ENCODE data around the gene TRIL.

TRIL gene

GRCh38 chr7:28973591-28973990 lies 15.5 kb upstream of the TRIL start:
- H3K4me3 ChIP-seq (ENCODE audit: low read length): no peak overlapping the region
- H3K9me3 ChIP-seq (ENCODE audit: low read length): peaks cover 16% of the 10 kb centered on the region
- no peaks in the 10 kb centered on the region for H3K27me3 ChIP-seq (ENCODE audit: insufficient read depth, low read length)
- H3K4me1 ChIP-seq (ENCODE audit: insufficient read depth, low read length): no peaks in the 10 kb centered on the region
- no peak overlapping the region for H2AFZ ChIP-seq (ENCODE audit: low read depth, low read length)
- no peaks in the 10 kb centered on the region for H3K36me3 ChIP-seq (ENCODE audit: insufficient read depth, low read length)

DNA sequence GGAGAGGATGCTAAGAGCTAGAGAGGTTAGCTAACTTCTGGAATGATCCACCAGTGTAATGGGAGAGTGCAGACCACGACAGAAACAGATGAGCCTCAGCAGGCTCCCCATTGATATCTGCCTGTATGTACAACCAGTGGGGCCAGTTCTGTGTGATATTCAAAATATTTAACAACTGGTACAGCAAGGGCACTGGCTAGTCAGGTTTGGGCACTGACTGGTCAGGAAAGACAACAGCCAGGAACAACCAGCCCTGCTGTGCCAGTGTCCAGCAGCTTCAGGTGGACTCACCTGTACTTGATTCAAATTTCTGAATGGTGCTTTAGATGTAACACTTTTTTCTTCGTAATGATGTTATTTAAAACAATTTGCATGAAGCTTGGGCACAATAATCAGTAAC lies 5.9 kb upstream of the TRIL start:
- Histone ChIP-seq H3K4me1 (ENCODE audit: insufficient read depth, low read length) (no peaks in the 10 kb centered on the region), H2AFZ (ENCODE audit: low read depth, low read length) (no peak overlapping the region), H3K4me3 (ENCODE audit: low read length) (no peak overlapping the region), H3K9me3 (ENCODE audit: low read length) (peaks cover under 1% of the 10 kb centered on the region), H3K27me3 (ENCODE audit: insufficient read depth, low read length) (peaks cover 5% of the 10 kb centered on the region), H3K36me3 (ENCODE audit: insufficient read depth, low read length) (no peaks in the 10 kb centered on the region)

GRCh38 chr7:28961972-28962371 lies 3.8 kb upstream of the TRIL start:
- no peak overlapping the region for H3K4me3 ChIP-seq (ENCODE audit: low read length)
- H2AFZ ChIP-seq (ENCODE audit: low read depth, low read length): no peak overlapping the region
- H3K36me3 ChIP-seq (ENCODE audit: insufficient read depth, low read length): no peaks in the 10 kb centered on the region
- peaks cover 2% of the 10 kb centered on the region for H3K27me3 ChIP-seq (ENCODE audit: insufficient read depth, low read length)
- H3K9me3 ChIP-seq (ENCODE audit: low read length): peaks cover 13% of the 10 kb centered on the region
- no peaks in the 10 kb centered on the region for H3K4me1 ChIP-seq (ENCODE audit: insufficient read depth, low read length)

DNA sequence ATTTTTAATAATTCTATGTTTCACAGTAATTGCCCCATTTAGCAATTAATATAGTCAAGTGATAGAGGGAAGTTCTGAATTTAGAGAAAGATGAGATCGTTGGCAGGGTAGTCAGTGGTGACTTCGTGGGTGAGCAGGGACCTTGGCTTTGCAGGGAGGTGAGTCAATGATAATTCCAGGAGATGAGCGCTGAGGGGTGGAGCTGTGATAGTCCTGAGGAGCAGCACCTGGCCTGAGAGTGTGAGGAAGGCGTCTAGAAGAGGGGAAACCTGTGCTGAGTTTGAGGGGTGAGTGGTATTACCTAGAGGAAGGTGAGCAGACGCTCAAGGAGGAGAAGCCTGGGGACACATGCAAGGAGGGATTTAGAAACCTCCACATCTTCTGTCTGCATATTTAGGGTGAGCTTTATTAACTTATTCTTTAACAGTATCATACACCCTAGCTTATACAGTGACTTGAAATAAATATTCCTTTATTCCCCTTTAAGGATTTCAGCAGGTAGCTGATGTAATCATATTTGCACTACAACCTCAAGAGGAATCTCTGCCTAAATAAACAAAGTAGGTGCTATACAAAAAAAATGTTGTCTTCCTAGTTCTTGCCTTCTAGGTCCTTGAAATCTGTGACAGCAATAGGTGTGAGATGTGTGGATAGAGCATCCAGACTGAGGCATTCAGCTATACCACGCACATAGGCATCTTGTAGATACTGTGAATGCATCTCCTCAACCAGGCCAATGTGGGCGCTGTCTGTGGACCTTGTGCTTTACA lies 2.1 kb upstream of the TRIL start:
- Histone ChIP-seq H3K4me3 (ENCODE audit: low read length) (no peak overlapping the region), H3K4me1 (ENCODE audit: insufficient read depth, low read length) (no peaks in the 10 kb centered on the region), H3K27me3 (ENCODE audit: insufficient read depth, low read length) (peaks cover 2% of the 10 kb centered on the region), H3K36me3 (ENCODE audit: insufficient read depth, low read length) (no peaks in the 10 kb centered on the region), H3K9me3 (ENCODE audit: low read length) (peaks cover 23% of the 10 kb centered on the region), H2AFZ (ENCODE audit: low read depth, low read length) (no peak overlapping the region)

- Histone ChIP-seq H3K4me1 (ENCODE audit: insufficient read depth, low read length) (no peaks in the 10 kb centered on the region), H3K27me3 (ENCODE audit: insufficient read depth, low read length) (peaks cover 2% of the 10 kb centered on the region), H3K36me3 (ENCODE audit: insufficient read depth, low read length) (no peaks in the 10 kb centered on the region), H2AFZ (ENCODE audit: low read depth, low read length) (no peak overlapping the region), H3K9me3 (ENCODE audit: low read length) (peaks cover 23% of the 10 kb centered on the region), H3K4me3 (ENCODE audit: low read length) (no peak overlapping the region)
Observed at GRCh38 chr7:28958980-28959347, 834 bp upstream of the TRIL start.

DNA sequence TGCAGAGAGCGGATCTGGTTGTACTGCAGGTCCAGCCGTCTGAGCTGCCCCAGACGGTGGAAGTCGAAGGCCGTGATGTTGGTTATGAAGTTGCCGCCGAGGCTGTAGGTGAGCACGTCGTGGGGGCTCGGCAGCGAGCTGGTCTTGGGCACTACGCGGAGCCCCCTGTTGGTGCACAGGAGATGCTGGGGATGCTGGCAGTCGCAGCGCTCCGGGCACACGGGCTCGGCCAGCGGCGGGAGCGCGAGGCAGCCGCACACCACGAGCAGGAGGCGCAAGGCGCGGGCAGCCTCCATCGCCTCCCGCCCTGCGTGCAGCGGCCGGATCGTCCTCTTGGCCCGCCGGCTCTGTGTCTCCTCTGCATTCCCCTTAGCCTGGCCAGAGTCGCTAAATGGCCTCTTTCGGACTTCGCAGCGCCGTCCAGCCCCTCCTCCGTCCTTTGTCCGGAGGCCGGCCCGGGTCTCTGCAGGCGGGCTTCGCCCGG lies 337 bp downstream of the TRIL start:
- Histone ChIP-seq H2AFZ (ENCODE audit: low read depth, low read length) (peak overlapping the region; percentile 72), H3K27me3 (ENCODE audit: insufficient read depth, low read length) (no peaks in the 10 kb centered on the region)

GRCh38 chr7:28957064-28957750 lies 923 bp downstream of the TRIL start:
- Histone ChIP-seq H3K27me3 (ENCODE audit: insufficient read depth, low read length) (no peaks in the 10 kb centered on the region), H3K9me3 (ENCODE audit: low read length) (peaks cover 23% of the 10 kb centered on the region), H3K4me1 (ENCODE audit: insufficient read depth, low read length) (peaks cover 5% of the 10 kb centered on the region), H3K36me3 (ENCODE audit: insufficient read depth, low read length) (no peaks in the 10 kb centered on the region), H2AFZ (ENCODE audit: low read depth, low read length) (no peak overlapping the region), H3K4me3 (ENCODE audit: low read length) (no peak overlapping the region)

More for the DNA sequence above, 337 bp downstream of the TRIL start:
- peaks cover 5% of the 10 kb centered on the region for H3K4me1 ChIP-seq (ENCODE audit: insufficient read depth, low read length)
- H3K4me3 ChIP-seq (ENCODE audit: low read length): no peak overlapping the region
- peaks cover 23% of the 10 kb centered on the region for H3K9me3 ChIP-seq (ENCODE audit: low read length)
- H3K36me3 ChIP-seq (ENCODE audit: insufficient read depth, low read length): no peaks in the 10 kb centered on the region

- no peak overlapping the region for H2AFZ ChIP-seq (ENCODE audit: low read depth, low read length)
- H3K36me3 ChIP-seq (ENCODE audit: insufficient read depth, low read length): no peaks in the 10 kb centered on the region
- peaks cover 23% of the 10 kb centered on the region for H3K9me3 ChIP-seq (ENCODE audit: low read length)
- no peak overlapping the region for H3K4me3 ChIP-seq (ENCODE audit: low read length)
- peaks cover 5% of the 10 kb centered on the region for H3K4me1 ChIP-seq (ENCODE audit: insufficient read depth, low read length)
- no peaks in the 10 kb centered on the region for H3K27me3 ChIP-seq (ENCODE audit: insufficient read depth, low read length)
Observed at GRCh38 chr7:28956608-28957063, 1.5 kb downstream of the TRIL start.

DNA sequence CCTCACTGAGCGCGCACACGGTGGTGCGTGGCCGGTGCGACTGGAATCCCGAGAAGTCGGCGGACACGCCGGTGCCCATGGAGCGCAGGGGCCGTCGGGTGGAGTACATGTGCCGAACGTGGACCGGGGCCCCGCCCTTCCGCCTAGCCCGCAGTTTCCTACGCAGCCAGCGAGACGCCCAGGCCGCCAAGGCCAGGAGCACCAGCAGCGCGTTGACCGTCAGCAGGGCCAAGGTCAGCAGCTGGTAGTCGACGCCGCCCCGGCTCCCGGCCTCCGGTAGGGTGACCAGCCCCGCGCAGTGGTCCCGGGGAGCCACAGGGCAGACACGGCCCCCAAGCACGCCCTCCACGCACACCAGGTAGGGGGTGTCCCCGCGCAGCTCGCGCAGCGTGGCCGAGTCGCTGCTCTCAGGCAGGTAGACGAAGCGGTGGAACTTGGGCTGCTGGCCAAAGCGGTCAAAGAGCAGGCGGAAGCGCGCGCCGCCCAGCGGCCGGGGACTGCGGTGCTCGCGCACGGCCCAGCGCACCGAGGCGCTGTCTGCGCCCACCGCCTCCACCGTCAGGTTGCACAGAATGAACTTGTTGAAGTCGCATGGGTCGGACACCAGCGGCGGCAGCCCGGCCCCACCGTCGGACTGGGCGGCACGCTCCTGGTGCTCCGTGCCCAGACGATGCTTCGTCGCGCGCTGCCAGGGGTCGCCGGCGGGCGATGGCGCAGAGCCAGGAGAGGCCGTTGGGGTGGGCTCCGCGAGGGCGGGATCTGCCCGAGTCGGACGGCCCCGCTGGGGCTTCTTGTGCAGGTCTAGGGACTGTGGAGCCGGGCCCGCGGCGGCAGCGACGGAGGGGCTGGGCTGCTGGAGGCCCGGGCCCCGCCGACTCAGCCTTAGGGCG lies 2.2 kb downstream of the TRIL start:
- H3K27me3 ChIP-seq (ENCODE audit: insufficient read depth, low read length): no peaks in the 10 kb centered on the region

DNA sequence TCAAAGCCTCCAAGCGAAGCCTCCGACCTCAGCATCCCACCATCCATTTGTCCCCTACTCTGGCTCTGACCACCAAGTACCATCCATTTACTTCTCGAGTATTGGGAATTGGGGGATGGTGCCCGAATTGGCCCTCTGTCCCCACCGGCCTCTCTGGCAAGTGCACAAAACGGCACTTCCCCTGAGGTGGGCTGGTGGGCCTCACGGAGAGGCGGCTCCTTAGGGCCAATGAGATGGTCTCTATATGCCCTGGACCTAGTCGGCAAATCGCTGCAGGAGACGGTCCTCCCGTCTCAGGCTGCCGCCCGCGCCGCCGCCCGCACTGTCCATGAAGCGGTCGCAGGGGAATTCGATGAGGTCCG lies 2.8 kb downstream of the TRIL start:
- no peak overlapping the region for H3K4me3 ChIP-seq (ENCODE audit: low read length)
- H3K9me3 ChIP-seq (ENCODE audit: low read length): peaks cover 23% of the 10 kb centered on the region
- no peaks in the 10 kb centered on the region for H3K27me3 ChIP-seq (ENCODE audit: insufficient read depth, low read length)
- no peak overlapping the region for H2AFZ ChIP-seq (ENCODE audit: low read depth, low read length)
- H3K4me1 ChIP-seq (ENCODE audit: insufficient read depth, low read length): peaks cover 5% of the 10 kb centered on the region
- no peaks in the 10 kb centered on the region for H3K36me3 ChIP-seq (ENCODE audit: insufficient read depth, low read length)

More for the DNA sequence above, 2.2 kb downstream of the TRIL start:
- Histone ChIP-seq H3K4me3 (ENCODE audit: low read length) (no peak overlapping the region), H3K4me1 (ENCODE audit: insufficient read depth, low read length) (peaks cover 5% of the 10 kb centered on the region), H3K36me3 (ENCODE audit: insufficient read depth, low read length) (no peaks in the 10 kb centered on the region), H3K9me3 (ENCODE audit: low read length) (peaks cover 23% of the 10 kb centered on the region), H2AFZ (ENCODE audit: low read depth, low read length) (no peak overlapping the region)

DNA sequence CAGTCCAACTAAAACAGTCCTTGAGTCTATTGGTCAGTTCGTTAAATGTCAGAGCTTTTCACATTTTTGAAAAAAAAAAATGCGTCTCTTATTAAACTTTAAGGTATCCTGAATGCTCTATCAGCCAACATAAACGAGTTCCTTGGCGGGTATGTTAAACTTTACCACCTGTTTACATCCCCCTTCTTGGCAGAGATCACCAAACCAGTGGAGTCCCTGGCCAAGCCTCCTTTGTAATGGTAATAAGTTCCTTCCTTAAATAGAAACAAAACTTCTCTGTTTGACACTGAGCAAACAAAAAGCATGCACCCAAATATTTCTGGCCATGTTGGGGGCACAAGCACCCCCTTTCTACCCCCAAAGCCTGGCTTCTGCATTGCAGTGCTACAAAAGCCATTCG lies 3.2 kb downstream of the TRIL start:
- Histone ChIP-seq H3K4me3 (ENCODE audit: low read length) (no peak overlapping the region), H3K27me3 (ENCODE audit: insufficient read depth, low read length) (no peaks in the 10 kb centered on the region), H3K9me3 (ENCODE audit: low read length) (peaks cover 23% of the 10 kb centered on the region), H3K4me1 (ENCODE audit: insufficient read depth, low read length) (peaks cover 5% of the 10 kb centered on the region), H2AFZ (ENCODE audit: low read depth, low read length) (no peak overlapping the region), H3K36me3 (ENCODE audit: insufficient read depth, low read length) (no peaks in the 10 kb centered on the region)

GRCh38 chr7:28954471-28954870 lies 3.7 kb downstream of the TRIL start:
- no peak overlapping the region for H3K4me3 ChIP-seq (ENCODE audit: low read length)

GRCh38 chr7:28953633-28954032 lies 4.5 kb downstream of the TRIL start:
- no peak overlapping the region for H2AFZ ChIP-seq (ENCODE audit: low read depth, low read length)
- H3K4me3 ChIP-seq (ENCODE audit: low read length): no peak overlapping the region
- H3K4me1 ChIP-seq (ENCODE audit: insufficient read depth, low read length): peaks cover 5% of the 10 kb centered on the region

More at GRCh38 chr7:28954471-28954870, 3.7 kb downstream of the TRIL start:
- Histone ChIP-seq H3K9me3 (ENCODE audit: low read length) (peaks cover 23% of the 10 kb centered on the region), H3K4me1 (ENCODE audit: insufficient read depth, low read length) (peaks cover 5% of the 10 kb centered on the region), H3K36me3 (ENCODE audit: insufficient read depth, low read length) (no peaks in the 10 kb centered on the region), H2AFZ (ENCODE audit: low read depth, low read length) (no peak overlapping the region), H3K27me3 (ENCODE audit: insufficient read depth, low read length) (no peaks in the 10 kb centered on the region)

More at GRCh38 chr7:28953633-28954032, 4.5 kb downstream of the TRIL start:
- Histone ChIP-seq H3K27me3 (ENCODE audit: insufficient read depth, low read length) (no peaks in the 10 kb centered on the region), H3K36me3 (ENCODE audit: insufficient read depth, low read length) (no peaks in the 10 kb centered on the region), H3K9me3 (ENCODE audit: low read length) (peaks cover 19% of the 10 kb centered on the region)
